ENCODE measurements around the gene FOXP4.

DNA sequence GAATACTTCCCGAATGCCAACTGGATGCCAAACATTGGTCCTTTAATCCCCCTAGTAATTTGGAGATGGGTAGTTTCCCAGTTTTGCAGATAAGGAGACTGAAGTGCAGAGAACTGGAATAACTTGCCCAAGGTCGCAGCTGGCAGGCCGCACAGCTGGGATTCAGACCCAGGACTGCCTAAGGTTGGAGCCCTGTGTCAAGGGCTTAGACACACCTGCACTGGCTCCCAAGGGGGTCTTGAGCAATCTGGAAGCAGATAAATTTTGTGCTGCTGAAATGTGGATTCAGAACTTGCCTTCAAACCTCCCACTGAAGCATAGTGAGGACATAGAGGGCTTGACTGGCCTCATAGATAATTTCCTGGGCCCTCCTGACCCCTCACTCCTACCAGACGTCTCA lies 30.5 kb downstream of the FOXP4 start:
- TF ChIP-seq CTCF (conservative IDR thresholded peaks at IDR 0.05) (no peak), ZFX (IDR thresholded peaks at IDR 0.05) (no peak)
